ENCODE measurements around the gene PSMD3.
"Not testable (repeated sequence)": the region's sequence is repeated elsewhere in the genome, so short reads cannot be mapped to it uniquely, and the experiment has no call there.

Gene PSMD3

GRCh38 chr17:39980351-39981206, at the start of gene PSMD3:
PSMD3 (plus strand) TSS chr17:39980807; CDS start chr17:39980971, 164 bp downstream.
- DNase-seq: peak; percentile 100

GRCh38 chr17:39933912-39934311, 46.7 kb upstream of the PSMD3 start:
- no peak for DNase-seq

DNA sequence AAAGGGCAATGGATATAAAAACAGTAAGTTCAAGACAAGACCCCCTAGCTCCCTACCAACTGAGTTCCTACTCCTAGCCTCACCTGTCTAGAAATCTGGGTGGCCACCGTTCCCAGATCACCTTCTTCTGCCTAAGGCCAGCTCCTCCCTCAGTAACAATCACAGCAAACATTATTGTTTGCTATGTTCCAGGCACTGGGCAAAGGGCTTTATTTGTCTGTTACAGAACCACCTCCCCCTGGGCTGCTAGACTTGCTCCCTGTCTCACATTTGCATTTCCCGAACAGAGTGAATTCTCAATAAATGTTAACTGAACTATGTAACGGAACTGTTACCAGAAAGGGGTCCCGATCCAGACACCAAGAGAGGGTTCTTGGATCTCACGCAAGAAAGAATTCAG, 46.3 kb upstream of the PSMD3 start:
- no peak for DNase-seq

GRCh38 chr17:39935909-39936308, 44.7 kb upstream of the PSMD3 start:
- no peak for DNase-seq

DNA sequence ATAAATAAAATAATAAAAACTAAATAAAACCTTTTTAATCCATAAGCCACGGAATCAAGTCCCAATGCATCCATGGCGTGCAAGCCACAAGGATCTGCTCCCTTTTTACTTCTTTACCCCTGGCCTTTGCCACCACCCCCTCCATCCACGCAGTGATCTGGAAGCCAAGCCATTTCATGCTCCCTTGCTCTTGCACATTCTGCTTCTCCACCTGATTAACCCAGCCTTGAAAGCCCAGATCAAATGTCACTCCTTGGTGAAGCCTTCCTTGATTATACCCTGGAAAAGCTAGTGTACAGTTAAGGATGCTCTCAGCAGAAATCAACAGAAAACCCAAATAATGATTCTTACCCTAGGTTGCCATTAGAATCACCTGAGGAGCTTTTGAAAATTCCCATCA, 43.2 kb upstream of the PSMD3 start:
- no peak for DNase-seq

GRCh38 chr17:39938140-39938869, 42.3 kb upstream of the PSMD3 start:
- DNase-seq: no peak

DNA sequence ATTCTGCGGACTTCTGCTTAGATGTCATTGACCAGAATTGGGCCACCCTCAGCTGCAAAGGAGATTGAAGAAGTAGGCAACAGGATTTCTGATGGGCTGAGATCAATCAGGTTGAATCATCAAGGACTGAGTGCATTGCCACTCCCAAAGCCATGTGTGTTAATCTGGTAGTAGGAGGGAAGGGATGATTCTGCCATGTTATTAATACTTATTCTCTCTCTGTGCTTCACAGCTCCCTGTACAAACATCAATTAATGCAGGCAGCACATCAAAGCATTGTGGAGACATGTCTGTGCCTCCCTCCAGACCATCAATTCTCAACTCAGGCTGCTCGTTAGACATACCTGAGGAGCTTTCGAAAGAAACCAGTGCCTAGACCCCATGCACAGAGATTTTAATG, 41.5 kb upstream of the PSMD3 start:
- no peak for DNase-seq

GRCh38 chr17:39939588-39940419, 40.8 kb upstream of the PSMD3 start:
- DNase-seq: peak in 1 of 2 donors; percentile 46

DNA sequence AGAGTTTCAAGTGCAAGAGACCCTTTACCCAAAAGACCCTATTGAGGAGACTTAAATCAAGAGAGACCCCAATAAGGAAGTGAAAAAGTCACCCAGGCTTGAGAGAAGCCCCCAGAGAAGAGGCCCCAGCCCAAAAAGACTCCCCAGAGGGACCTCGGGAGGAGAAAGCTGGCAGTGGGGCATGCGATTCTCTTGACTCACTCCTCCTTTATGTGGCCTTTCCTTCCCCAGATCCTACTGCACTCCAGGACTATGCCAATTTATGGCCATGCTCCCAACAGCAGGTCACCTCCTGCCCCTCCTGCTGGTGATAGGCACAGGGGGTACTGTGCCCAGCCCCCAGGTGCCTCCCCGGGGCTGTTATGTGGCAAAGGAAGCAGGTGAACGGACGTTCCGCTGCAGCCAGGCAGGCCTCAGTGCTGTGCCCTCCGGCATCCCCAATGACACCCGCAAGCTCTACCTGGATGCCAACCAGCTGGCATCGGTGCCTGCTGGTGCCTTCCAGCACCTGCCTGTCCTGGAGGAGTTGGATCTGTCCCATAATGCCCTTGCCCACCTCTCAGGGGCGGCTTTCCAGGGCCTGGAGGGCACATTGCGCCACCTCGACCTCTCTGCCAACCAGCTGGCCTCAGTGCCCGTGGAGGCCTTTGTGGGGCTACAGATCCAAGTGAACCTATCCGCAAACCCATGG, 36.8 kb upstream of the PSMD3 start:
- no peak for DNase-seq

- DNase-seq: no peak
Measured at GRCh38 chr17:39944393-39944711, 36.3 kb upstream of the PSMD3 start.

DNA sequence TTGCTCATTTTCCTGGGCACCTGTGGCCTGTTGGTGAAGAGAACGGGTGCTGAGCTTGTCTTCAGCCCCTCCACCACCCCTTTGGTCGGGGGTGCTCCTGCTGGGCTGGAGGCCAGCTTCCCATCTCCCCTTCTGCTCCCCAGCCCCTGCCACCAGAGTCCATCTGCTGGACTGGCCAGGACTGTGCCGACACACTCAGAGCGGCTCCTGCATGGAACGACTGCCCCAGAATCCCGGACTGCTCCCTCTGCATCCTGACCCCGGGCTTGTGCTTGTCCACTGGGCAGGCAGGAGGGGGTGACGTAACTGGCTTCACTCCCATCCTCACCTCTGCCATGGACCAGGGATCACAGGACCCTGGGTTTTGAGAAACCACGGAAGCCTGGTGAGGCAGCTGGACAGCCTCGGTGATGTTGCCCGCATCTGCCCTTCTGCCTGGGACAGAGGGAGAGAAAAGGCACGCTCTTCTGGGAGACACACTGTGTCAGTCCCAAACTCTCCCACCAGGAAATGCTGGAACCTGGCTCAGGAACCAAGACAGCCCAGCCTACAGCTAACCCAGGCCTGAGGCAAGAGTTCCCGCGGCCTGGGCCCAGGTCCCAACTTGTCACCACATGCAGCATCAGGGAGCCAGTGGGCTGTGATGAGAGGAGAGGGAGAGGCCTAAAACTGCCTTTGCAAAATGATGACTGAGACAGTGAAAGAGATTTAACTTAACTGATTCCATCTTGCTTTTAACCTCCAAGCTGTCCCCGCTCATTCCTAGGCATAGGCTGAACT, 33.9 kb upstream of the PSMD3 start:
- DNase-seq: no peak

- not testable (repeated sequence) for DNase-seq
Measured at GRCh38 chr17:39948489-39948828, 32.1 kb upstream of the PSMD3 start.

DNA sequence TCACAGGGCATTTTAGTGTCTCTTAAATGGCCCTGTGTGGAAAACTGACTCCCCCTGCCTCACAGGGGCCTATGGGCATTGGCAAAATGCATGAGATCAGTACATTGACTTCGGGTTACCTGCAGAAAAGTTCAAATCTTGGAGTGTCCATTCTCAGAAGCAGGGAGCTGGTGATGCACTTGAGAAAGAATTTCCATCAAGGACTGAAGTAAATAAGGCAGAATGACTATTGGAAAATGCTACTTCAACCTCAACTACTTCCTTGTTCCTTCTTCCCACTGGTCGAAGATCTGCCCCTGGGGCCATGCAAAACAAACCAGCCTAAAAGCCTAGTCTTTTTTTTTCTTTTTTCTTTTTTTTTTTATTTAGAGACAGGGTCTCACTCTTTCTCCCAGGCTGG, 31.6 kb upstream of the PSMD3 start:
- DNase-seq: no peak

- DNase-seq: no peak
Measured at GRCh38 chr17:39950871-39951348, 29.7 kb upstream of the PSMD3 start.

- DNase-seq: no peak
Measured at GRCh38 chr17:39951924-39952679, 28.5 kb upstream of the PSMD3 start.

DNA sequence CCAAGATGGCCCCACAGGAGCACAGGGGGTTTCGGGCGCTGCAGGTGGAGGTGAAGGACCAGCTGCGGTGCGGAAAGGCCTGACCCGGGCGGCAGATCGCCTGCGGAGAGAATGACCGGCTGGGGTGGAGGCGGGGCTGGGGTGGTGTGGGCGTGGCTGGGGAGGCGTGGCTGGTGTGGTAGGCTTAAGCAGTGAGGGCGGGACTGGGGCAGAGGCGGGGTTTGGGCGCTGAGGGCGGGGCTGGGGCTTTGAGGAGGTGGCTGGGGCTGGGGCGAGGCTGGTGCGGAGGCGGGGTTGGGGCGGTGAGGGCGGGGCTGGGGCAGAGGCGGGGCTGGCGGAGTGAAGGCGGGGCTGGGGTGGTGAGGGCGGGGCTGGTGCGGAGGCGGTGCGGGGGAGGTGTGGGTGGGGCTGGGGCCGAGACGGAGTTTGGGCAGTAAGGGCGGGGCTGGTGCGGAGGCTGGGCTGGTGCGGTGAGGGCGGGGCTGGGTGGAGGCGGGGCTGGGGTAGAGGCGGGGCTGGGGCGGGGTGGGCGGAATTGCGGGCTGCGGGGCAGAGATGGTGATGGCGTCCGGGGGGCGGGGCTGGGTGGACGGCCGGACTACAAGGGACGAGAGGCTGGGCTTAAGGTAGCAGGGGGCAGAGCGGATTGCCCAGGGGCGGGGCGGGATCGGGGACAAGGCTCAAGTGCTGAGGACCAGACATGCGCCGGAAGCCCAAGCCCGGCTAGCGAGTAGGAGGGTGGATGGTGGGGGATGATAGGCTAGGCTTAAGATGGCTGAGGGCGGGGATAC, 27.7 kb upstream of the PSMD3 start:
- DNase-seq: peak; percentile 96

- DNase-seq: no peak
Measured at GRCh38 chr17:39953471-39953888, 27.1 kb upstream of the PSMD3 start.

- no peak for DNase-seq
Measured at GRCh38 chr17:39954876-39955275, 25.7 kb upstream of the PSMD3 start.

- DNase-seq: no peak
Measured at GRCh38 chr17:39955726-39956225, 24.8 kb upstream of the PSMD3 start.

GRCh38 chr17:39960524-39961041, 20.0 kb upstream of the PSMD3 start:
- no peak for DNase-seq
